SK-N-MC (cell line): ENCODE data around the gene SSTR3.

Experiments
- EZH2 ChIP-seq: fragments of 200-600 bp; sonication (generic); IDR thresholded peaks from one replicate; pipeline ENCODE4 v1.6.1; 2017; ENCODE audit warnings: antibody characterized with exemption
- FOXP2 ChIP-seq: optimal IDR thresholded peaks from 2 replicates; pipeline ENCODE3; 2011; ENCODE audit warnings: mild to moderate bottlenecking, moderate library complexity; ENCODE audit not compliant: insufficient read depth; ENCODE audit errors: extremely low read length, control extremely low read depth
- POLR2AphosphoS5 ChIP-seq: IDR thresholded peaks from 2 replicates; pipeline ENCODE4 v1.6.1; 2012; ENCODE audit warnings: mild to moderate bottlenecking, low read depth, low read length, borderline replicate concordance

DNA sequence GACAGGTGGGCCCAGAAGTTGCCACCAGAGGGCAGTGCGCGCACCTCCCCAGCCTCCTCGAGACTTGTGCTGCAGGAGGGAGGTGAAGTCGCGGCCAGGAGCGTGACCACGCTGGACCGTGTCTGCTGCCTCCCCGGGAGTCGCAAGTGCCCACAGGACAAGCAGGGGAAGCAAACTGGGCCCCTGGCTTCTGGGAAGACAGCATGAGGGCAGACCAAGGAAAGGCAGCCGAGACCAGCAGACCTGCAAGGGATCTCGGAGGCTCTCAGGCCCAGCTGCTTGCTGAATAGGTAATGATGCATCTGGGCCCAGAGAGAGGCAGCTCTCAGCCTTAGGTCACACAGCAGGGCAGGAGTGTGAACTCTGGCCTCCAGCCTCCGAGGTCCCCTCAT, 45.6 kb downstream of the SSTR3 start:
- TF ChIP-seq EZH2 (no peak), POLR2AphosphoS5 (no peak), FOXP2 (no peak)
